Liver (tissue), 9 donors: ENCODE data around the gene SLC27A5. TPM values are rescaled to one million over a fixed set of nuclear protein-coding genes. Genes with fewer than 3 reads are reported as not detected.

ENCODE experiments used
- DNase-seq: peaks from one replicate; pipeline ENCODE4 v3.0.0-alpha.2; 2017; ENCODE audit warnings: low spot score
- H3K27ac ChIP-seq, 2 donors: one replicate each; pipeline ENCODE4 v1.7.0; 2013; ENCODE audit warnings: inconsistent platforms in 2 of 2, low read length in 2 of 2, control low read depth in 1 of 2, low read depth in 1 of 2, mild to moderate bottlenecking in 1 of 2
- H3K27me3 ChIP-seq, 4 donors: one replicate each; pipeline versions ENCODE4 v1.6.1 to v1.7.0; 2013; ENCODE audit warnings: low read length in 3 of 4, inconsistent platforms in 1 of 4, mild to moderate bottlenecking in 1 of 4, moderate library complexity in 1 of 4; ENCODE audit not compliant: control insufficient read depth in 4 of 4, insufficient read depth in 4 of 4
- H3K36me3 ChIP-seq, 4 donors: one replicate each; pipeline versions ENCODE4 v1.6.1 to v1.7.0; 2013; ENCODE audit warnings: low read length in 3 of 4, mild to moderate bottlenecking in 3 of 4, low read depth in 1 of 4, moderate library complexity in 1 of 4; ENCODE audit not compliant: control insufficient read depth in 4 of 4, insufficient read depth in 3 of 4
- H3K4me1 ChIP-seq, 4 donors: one replicate each; pipeline versions ENCODE4 v1.6.1 to v1.7.0; 2013; ENCODE audit warnings: low read length in 3 of 4, mild to moderate bottlenecking in 3 of 4, moderate library complexity in 1 of 4; ENCODE audit not compliant: control insufficient read depth in 4 of 4, insufficient read depth in 4 of 4
- H3K4me3 ChIP-seq, 3 donors: one replicate each; pipeline versions ENCODE4 v1.6.1 to v1.7.0; 2013; ENCODE audit warnings: low read length in 3 of 3, control low read depth in 1 of 3, low read depth in 1 of 3, mild to moderate bottlenecking in 1 of 3
- H3K9ac ChIP-seq, 2 donors: one replicate each; pipeline ENCODE4 v1.7.0; 2013; ENCODE audit warnings: low read length in 2 of 2, mild to moderate bottlenecking in 2 of 2, moderate library complexity in 2 of 2, control low read depth in 1 of 2, low read depth in 1 of 2
- H3K9me3 ChIP-seq, 4 donors: one replicate each; pipeline versions ENCODE4 v1.6.1 to v1.7.0; 2013; ENCODE audit warnings: low read length in 3 of 4; ENCODE audit not compliant: control insufficient read depth in 4 of 4
- FOXA1 ChIP-seq: IDR thresholded peaks from 2 replicates; pipeline ENCODE4 v1.6.1; 2016; ENCODE audit warnings: antibody characterized with exemption
- FOXA2 ChIP-seq: IDR thresholded peaks from 2 replicates; pipeline ENCODE4 v1.6.1; 2016; ENCODE audit warnings: antibody characterized with exemption
- GABPA ChIP-seq, 2 donors: IDR thresholded peaks in 1 of 2; conservative IDR thresholded peaks in 1 of 2; 2 replicates each; pipeline ENCODE4 v1.6.1; 2016; ENCODE audit warnings: antibody characterized with exemption in 2 of 2, mild to moderate bottlenecking in 1 of 2, moderate library complexity in 1 of 2
- HNF4A ChIP-seq, 2 donors: conservative IDR thresholded peaks; 2 replicates each; pipeline ENCODE4 v1.6.1; 2016; ENCODE audit warnings: antibody characterized with exemption in 2 of 2, mild to moderate bottlenecking in 2 of 2
- HNF4G ChIP-seq: IDR thresholded peaks from 2 replicates; pipeline ENCODE4 v1.6.1; 2016; ENCODE audit warnings: antibody characterized with exemption
- NR2F2 ChIP-seq: IDR thresholded peaks from 2 replicates; pipeline ENCODE4 v1.6.1; 2016; ENCODE audit warnings: antibody characterized with exemption
- RXRA ChIP-seq, 2 donors: IDR thresholded peaks; 2 replicates each; pipeline ENCODE4 v1.6.1; 2017 to 2018; ENCODE audit warnings: antibody characterized with exemption in 2 of 2, mild to moderate bottlenecking in 1 of 2
- TAF1 ChIP-seq: conservative IDR thresholded peaks from 2 replicates; pipeline ENCODE4 v1.6.1; 2016; ENCODE audit warnings: antibody characterized with exemption, mild to moderate bottlenecking
- YY1 ChIP-seq: IDR thresholded peaks from 2 replicates; pipeline ENCODE4 v1.6.1; 2016; ENCODE audit warnings: antibody characterized with exemption, mild to moderate bottlenecking
- WGBS: extraction: QIAGEN DNeasy Blood & Tissue Kit; methylation state at CpG from one replicate; pipeline ENCODE4 v1.1.7; 2013; 5-methylcytosine and 5-hydroxymethylcytosine counted together
- polyA plus RNA-seq, 2 donors: library from polyadenylated mRNA; stranded (reverse) in 1 of 2; unstranded in 1 of 2; fragments of 200-250 nt in 1 of 2; fragments of >200 nt in 1 of 2; fragmentation: Nextera tagmentation in 1 of 2; extraction: Ambion mirVana in 1 of 2; gene quantifications; one replicate each; pipeline versions ENCODE4 v1.2.1 to v1.2.3, GENCODE V29; 2013 to 2015
- total RNA-seq, 2 donors: library from RNA; depleted of rRNA; stranded (reverse); fragments of >200 nt; gene quantifications; one replicate each; pipeline ENCODE4 v1.2.3, GENCODE V29; 2014
- TF ChIP-seq, protein P1 (sequence below): IDR thresholded peaks from 2 replicates; pipeline ENCODE4 v1.6.1; 2016; ENCODE audit warnings: antibody characterized with exemption, mild to moderate bottlenecking
- TF ChIP-seq, protein P2 (sequence below): IDR thresholded peaks from 2 replicates; pipeline ENCODE4 v1.6.1; 2016; ENCODE audit warnings: antibody characterized with exemption
- TF ChIP-seq, protein P3 (sequence below): fragments of 150-350 bp; IDR thresholded peaks from 2 replicates; pipeline ENCODE4 v1.5.1; 2017; ENCODE audit warnings: improper control_type of control experiment, low read depth, low read length; ENCODE audit not compliant: missing input control
- TF ChIP-seq, protein P4 (sequence below): IDR thresholded peaks from 2 replicates; pipeline ENCODE4 v1.6.1; 2016; ENCODE audit warnings: antibody characterized with exemption
- TF ChIP-seq, protein P5 (sequence below): IDR thresholded peaks from 2 replicates; pipeline ENCODE4 v1.6.1; 2016; ENCODE audit warnings: antibody characterized with exemption
- donor health status: healthy.
- donor health status: healthy.
- donor health status: healthy.
- donor health status: healthy.
- donor health status: healthy.

Gene SLC27A5
- total and polyA plus RNA-seq, 4 donors, result 31.9 to 395 (median 321) TPM

DNA sequence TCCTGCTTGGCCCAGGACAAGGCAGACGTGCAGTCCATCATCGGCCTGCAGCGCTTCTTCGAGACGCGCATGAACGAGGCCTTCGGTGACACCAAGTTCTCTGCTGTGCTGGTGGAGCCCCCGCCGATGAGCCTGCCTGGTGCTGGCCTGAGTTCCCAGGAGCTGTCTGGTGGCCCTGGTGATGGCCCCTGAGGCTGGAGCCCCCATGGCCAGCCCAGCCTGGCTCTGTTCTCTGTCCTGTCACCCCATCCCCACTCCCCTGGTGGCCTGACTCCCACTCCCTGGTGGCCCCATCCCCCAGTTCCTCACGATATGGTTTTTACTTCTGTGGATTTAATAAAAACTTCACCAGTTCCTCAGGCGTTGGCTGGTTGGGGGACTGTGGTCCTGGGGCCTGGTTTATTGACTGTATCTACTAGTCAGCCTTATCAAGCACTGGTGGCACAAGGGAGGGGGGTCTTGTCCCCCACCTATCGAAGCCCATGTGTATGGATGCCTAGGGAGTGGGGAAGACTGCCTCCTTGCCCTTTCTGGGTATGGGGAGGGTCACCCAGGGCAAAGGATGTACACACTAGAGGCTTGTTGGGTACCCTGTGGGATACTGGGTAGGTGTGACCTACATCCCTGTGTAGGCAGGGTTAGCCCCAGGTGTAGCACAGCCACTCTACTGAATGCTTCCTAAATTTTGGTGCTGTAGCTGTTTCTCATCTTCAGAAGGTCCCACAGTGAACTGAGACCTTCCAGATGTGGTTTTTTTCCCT, 38.8 kb upstream of the SLC27A5 start:
- Histone ChIP-seq H3K4me1 (peaks cover 18 to 35% (median 26%) of the 10 kb centered on the region in 4 donors), H3K9ac (no peak overlapping the region), H3K4me3 (no peak overlapping the region), H3K27ac (no peak overlapping the region), H3K27me3 (no peaks in the 10 kb centered on the region), H3K36me3 (peaks cover 27 to 57% (median 51%) of the 10 kb centered on the region in 4 donors), H3K9me3 (no peaks in the 10 kb centered on the region)
- WGBS, result 95% methylated on average over 13 of the region's 13 CpGs
- DNase-seq, result no peak
- TF ChIP-seq HNF4G, result no peak
- no peak for TF ChIP-seq RXRA (IDR thresholded peaks at IDR 0.05)
- TF ChIP-seq, protein P1, sequence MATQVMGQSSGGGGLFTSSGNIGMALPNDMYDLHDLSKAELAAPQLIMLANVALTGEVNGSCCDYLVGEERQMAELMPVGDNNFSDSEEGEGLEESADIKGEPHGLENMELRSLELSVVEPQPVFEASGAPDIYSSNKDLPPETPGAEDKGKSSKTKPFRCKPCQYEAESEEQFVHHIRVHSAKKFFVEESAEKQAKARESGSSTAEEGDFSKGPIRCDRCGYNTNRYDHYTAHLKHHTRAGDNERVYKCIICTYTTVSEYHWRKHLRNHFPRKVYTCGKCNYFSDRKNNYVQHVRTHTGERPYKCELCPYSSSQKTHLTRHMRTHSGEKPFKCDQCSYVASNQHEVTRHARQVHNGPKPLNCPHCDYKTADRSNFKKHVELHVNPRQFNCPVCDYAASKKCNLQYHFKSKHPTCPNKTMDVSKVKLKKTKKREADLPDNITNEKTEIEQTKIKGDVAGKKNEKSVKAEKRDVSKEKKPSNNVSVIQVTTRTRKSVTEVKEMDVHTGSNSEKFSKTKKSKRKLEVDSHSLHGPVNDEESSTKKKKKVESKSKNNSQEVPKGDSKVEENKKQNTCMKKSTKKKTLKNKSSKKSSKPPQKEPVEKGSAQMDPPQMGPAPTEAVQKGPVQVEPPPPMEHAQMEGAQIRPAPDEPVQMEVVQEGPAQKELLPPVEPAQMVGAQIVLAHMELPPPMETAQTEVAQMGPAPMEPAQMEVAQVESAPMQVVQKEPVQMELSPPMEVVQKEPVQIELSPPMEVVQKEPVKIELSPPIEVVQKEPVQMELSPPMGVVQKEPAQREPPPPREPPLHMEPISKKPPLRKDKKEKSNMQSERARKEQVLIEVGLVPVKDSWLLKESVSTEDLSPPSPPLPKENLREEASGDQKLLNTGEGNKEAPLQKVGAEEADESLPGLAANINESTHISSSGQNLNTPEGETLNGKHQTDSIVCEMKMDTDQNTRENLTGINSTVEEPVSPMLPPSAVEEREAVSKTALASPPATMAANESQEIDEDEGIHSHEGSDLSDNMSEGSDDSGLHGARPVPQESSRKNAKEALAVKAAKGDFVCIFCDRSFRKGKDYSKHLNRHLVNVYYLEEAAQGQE, result no peak
- TF ChIP-seq YY1, result no peak
- TF ChIP-seq, protein P2, sequence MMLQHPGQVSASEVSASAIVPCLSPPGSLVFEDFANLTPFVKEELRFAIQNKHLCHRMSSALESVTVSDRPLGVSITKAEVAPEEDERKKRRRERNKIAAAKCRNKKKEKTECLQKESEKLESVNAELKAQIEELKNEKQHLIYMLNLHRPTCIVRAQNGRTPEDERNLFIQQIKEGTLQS, result no peak
- TF ChIP-seq GABPA (IDR thresholded peaks at IDR 0.05 in 1 of 2, conservative IDR thresholded peaks at IDR 0.05 in 1 of 2), result no peak
- TF ChIP-seq, protein P3, sequence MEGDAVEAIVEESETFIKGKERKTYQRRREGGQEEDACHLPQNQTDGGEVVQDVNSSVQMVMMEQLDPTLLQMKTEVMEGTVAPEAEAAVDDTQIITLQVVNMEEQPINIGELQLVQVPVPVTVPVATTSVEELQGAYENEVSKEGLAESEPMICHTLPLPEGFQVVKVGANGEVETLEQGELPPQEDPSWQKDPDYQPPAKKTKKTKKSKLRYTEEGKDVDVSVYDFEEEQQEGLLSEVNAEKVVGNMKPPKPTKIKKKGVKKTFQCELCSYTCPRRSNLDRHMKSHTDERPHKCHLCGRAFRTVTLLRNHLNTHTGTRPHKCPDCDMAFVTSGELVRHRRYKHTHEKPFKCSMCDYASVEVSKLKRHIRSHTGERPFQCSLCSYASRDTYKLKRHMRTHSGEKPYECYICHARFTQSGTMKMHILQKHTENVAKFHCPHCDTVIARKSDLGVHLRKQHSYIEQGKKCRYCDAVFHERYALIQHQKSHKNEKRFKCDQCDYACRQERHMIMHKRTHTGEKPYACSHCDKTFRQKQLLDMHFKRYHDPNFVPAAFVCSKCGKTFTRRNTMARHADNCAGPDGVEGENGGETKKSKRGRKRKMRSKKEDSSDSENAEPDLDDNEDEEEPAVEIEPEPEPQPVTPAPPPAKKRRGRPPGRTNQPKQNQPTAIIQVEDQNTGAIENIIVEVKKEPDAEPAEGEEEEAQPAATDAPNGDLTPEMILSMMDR, result no peak

DNA sequence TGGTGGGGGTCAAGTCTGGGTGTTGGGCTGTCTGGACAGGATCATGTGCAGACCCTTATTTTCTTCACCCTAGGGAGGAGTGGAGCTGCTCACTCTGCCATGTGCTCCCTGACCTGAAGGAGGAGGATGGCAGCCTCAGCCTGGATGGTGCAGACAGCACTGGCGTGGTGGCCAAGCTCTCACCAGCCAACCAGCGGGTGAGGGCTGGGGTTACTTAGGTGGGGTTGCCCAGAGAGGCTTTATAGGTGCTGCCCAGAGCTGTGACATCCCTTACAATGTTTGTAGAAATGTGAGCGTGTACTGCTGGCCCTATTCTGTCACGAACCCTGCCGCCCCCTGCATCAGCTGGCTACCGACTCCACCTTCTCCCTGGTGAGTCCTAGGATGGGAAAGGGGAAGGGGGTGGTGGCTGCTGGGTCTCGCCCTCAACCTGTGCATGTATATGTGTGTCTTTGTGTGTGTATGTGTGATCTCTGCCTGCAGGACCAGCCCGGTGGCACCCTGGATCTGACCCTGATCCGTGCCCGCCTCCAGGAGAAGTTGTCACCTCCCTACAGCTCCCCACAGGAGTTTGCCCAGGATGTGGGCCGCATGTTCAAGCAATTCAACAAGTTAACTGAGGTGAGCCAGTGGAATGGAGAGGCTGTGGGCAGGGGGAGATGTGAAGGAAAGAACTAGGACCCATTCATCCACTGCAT, 38.0 kb upstream of the SLC27A5 start:
- Histone ChIP-seq H3K9me3 (no peaks in the 10 kb centered on the region), H3K27ac (no peak overlapping the region), H3K4me3 (no peak overlapping the region), H3K4me1 (peaks cover 18 to 35% (median 28%) of the 10 kb centered on the region in 4 donors), H3K27me3 (no peaks in the 10 kb centered on the region), H3K36me3 (peaks cover 27 to 57% (median 51%) of the 10 kb centered on the region in 4 donors), H3K9ac (no peak overlapping the region)
- TF ChIP-seq GABPA (IDR thresholded peaks at IDR 0.05 in 1 of 2, conservative IDR thresholded peaks at IDR 0.05 in 1 of 2) (no peak), HNF4G (no peak), NR2F2 (no peak), FOXA2 (no peak), FOXA1 (no peak), YY1 (no peak), HNF4A (conservative IDR thresholded peaks at IDR 0.05) (no peak), TAF1 (no peak)
- TF ChIP-seq, protein P1, result no peak
- TF ChIP-seq, protein P4, sequence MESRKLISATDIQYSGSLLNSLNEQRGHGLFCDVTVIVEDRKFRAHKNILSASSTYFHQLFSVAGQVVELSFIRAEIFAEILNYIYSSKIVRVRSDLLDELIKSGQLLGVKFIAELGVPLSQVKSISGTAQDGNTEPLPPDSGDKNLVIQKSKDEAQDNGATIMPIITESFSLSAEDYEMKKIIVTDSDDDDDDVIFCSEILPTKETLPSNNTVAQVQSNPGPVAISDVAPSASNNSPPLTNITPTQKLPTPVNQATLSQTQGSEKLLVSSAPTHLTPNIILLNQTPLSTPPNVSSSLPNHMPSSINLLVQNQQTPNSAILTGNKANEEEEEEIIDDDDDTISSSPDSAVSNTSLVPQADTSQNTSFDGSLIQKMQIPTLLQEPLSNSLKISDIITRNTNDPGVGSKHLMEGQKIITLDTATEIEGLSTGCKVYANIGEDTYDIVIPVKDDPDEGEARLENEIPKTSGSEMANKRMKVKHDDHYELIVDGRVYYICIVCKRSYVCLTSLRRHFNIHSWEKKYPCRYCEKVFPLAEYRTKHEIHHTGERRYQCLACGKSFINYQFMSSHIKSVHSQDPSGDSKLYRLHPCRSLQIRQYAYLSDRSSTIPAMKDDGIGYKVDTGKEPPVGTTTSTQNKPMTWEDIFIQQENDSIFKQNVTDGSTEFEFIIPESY, result no peak
- TF ChIP-seq, protein P5, sequence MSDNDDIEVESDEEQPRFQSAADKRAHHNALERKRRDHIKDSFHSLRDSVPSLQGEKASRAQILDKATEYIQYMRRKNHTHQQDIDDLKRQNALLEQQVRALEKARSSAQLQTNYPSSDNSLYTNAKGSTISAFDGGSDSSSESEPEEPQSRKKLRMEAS, result no peak
- 96% methylated on average over 11 of the region's 11 CpGs for WGBS
- DNase-seq, result no peak
